Measurements from ENCODE around the gene COL20A1.

- TF ChIP-seq POLR2AphosphoS5 (IDR thresholded peaks at IDR 0.05), result no peak
- TF ChIP-seq, protein P1, sequence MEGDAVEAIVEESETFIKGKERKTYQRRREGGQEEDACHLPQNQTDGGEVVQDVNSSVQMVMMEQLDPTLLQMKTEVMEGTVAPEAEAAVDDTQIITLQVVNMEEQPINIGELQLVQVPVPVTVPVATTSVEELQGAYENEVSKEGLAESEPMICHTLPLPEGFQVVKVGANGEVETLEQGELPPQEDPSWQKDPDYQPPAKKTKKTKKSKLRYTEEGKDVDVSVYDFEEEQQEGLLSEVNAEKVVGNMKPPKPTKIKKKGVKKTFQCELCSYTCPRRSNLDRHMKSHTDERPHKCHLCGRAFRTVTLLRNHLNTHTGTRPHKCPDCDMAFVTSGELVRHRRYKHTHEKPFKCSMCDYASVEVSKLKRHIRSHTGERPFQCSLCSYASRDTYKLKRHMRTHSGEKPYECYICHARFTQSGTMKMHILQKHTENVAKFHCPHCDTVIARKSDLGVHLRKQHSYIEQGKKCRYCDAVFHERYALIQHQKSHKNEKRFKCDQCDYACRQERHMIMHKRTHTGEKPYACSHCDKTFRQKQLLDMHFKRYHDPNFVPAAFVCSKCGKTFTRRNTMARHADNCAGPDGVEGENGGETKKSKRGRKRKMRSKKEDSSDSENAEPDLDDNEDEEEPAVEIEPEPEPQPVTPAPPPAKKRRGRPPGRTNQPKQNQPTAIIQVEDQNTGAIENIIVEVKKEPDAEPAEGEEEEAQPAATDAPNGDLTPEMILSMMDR (IDR thresholded peaks at IDR 0.05), result no peak
- no peak for TF ChIP-seq POLR2A (IDR thresholded peaks at IDR 0.05)
- TF ChIP-seq EP300 (IDR thresholded peaks at IDR 0.05), result no peak
These were observed 24.7 kb upstream of the COL20A1 start for GRCh38 chr20:63268256-63268655.

Data from sigmoid colon (tissue), 4 donors.